Measurements from ENCODE around the gene PDLIM5.
A peak's percentile ranks its signal among the peaks of the same experiment; 100 is the strongest.

Gene PDLIM5

GRCh38 chr4:94559351-94559806 is 107.6 kb downstream of the PDLIM5 start:
- peak; percentile 79 for DNase-seq (ENCODE audit: low read depth)

GRCh38 chr4:94561249-94562024 is 109.7 kb downstream of the PDLIM5 start:
- DNase-seq (ENCODE audit: low read depth) = peak; percentile 49

GRCh38 chr4:94562285-94562684 is 110.5 kb downstream of the PDLIM5 start:
- DNase-seq (ENCODE audit: low read depth) = no peak

- DNase-seq (ENCODE audit: low read depth) = no peak
Measured at GRCh38 chr4:94564252-94564651, 112.5 kb downstream of the PDLIM5 start.

GRCh38 chr4:94566420-94566819 is 114.7 kb downstream of the PDLIM5 start:
- DNase-seq (ENCODE audit: low read depth) = no peak

GRCh38 chr4:94567811-94568210 is 116.1 kb downstream of the PDLIM5 start:
- DNase-seq (ENCODE audit: low read depth) = no peak

GRCh38 chr4:94570558-94570957 is 118.8 kb downstream of the PDLIM5 start:
- no peak for DNase-seq (ENCODE audit: low read depth)

GRCh38 chr4:94571298-94571697 is 119.6 kb downstream of the PDLIM5 start:
- DNase-seq (ENCODE audit: low read depth) = no peak

- no peak for DNase-seq (ENCODE audit: low read depth)
Measured at GRCh38 chr4:94571715-94572114, 120.0 kb downstream of the PDLIM5 start.

GRCh38 chr4:94574050-94574449 is 122.3 kb downstream of the PDLIM5 start:
- DNase-seq (ENCODE audit: low read depth) = no peak

GRCh38 chr4:94574616-94575015 is 122.9 kb downstream of the PDLIM5 start:
- DNase-seq (ENCODE audit: low read depth) = peak; percentile 12

- DNase-seq (ENCODE audit: low read depth) = no peak
Measured at GRCh38 chr4:94575652-94576051, 123.9 kb downstream of the PDLIM5 start.

GRCh38 chr4:94576210-94576609 is 124.5 kb downstream of the PDLIM5 start:
- DNase-seq (ENCODE audit: low read depth) = no peak

- DNase-seq (ENCODE audit: low read depth) = peak; percentile 60
Measured at GRCh38 chr4:94577136-94577535, 125.4 kb downstream of the PDLIM5 start.

- no peak for DNase-seq (ENCODE audit: low read depth)
Measured at GRCh38 chr4:94578195-94578594, 126.5 kb downstream of the PDLIM5 start.

GRCh38 chr4:94581766-94582165 is 130.0 kb downstream of the PDLIM5 start:
- no peak for DNase-seq (ENCODE audit: low read depth)

- peak; percentile 14 for DNase-seq (ENCODE audit: low read depth)
Measured at GRCh38 chr4:94582517-94582916, 130.8 kb downstream of the PDLIM5 start.

- DNase-seq (ENCODE audit: low read depth) = no peak
Measured at GRCh38 chr4:94583914-94584641, 132.3 kb downstream of the PDLIM5 start.

GRCh38 chr4:94588896-94589693 is 137.4 kb downstream of the PDLIM5 start:
- DNase-seq (ENCODE audit: low read depth) = peak; percentile 48

GRCh38 chr4:94590493-94590892 is 138.8 kb downstream of the PDLIM5 start:
- no peak for DNase-seq (ENCODE audit: low read depth)

- DNase-seq (ENCODE audit: low read depth) = no peak
Measured at GRCh38 chr4:94591289-94591688, 139.5 kb downstream of the PDLIM5 start.

- no peak for DNase-seq (ENCODE audit: low read depth)
Measured at GRCh38 chr4:94595013-94595412, 143.3 kb downstream of the PDLIM5 start.

Measured in fibroblast of gingiva (primary cell).